WTC11 (cell line): ENCODE data around the gene ARG2. TPM values are rescaled to one million over a fixed set of nuclear protein-coding genes. Genes with fewer than 3 reads are reported as not detected.

Experiments
- ATAC-seq: fragments of 200-7000 bp; cut with Tn5 transposase; 2 replicates; pipeline ENCODE4 v1.10.0; 2021; ENCODE audit warnings: mild to moderate bottlenecking, moderate library complexity
- CTCF ChIA-PET: fragments of 300-600 bp; sonication (Branson Sonifier 250); formaldehyde crosslinking; loops from one replicate; lab custom pipeline; 2021; ENCODE audit warnings: antibody characterized with exemption; lab: Charles Lee
- POLR2A ChIA-PET: fragments of 350-600 bp; sonication (Branson Sonifier 250); formaldehyde crosslinking; loops from one replicate; lab custom pipeline; 2021; ENCODE audit warnings: antibody characterized with exemption; lab: Charles Lee
- DNase-seq: peaks from one replicate; pipeline ENCODE4 v3.0.0; 2021; ENCODE audit warnings: low spot score
- H3K27ac Mint-ChIP-seq: 2 replicates; pipeline ENCODE4 v1.8.0; 2021; ENCODE audit warnings: mixed read lengths
- H3K27me3 Mint-ChIP-seq: 2 replicates; pipeline ENCODE4 v1.8.0; 2021; ENCODE audit warnings: low read depth, mild to moderate bottlenecking, moderate library complexity, mixed read lengths
- H3K36me3 Mint-ChIP-seq: 2 replicates; pipeline ENCODE4 v1.8.0; 2021; ENCODE audit warnings: mixed read lengths
- H3K4me1 Mint-ChIP-seq: 2 replicates; pipeline ENCODE4 v1.8.0; 2022; ENCODE audit warnings: mixed read lengths
- H3K4me3 Mint-ChIP-seq: 2 replicates; pipeline ENCODE4 v1.8.0; 2021; ENCODE audit warnings: mild to moderate bottlenecking, moderate library complexity, mixed read lengths
- H3K9me3 Mint-ChIP-seq: 2 replicates; pipeline ENCODE4 v1.8.0; 2021; ENCODE audit warnings: mixed read lengths
- ELF4 ChIP-seq: sonication (generic); formaldehyde crosslinking; IDR thresholded peaks from 2 replicates; pipeline ENCODE4 v1.8.1; 2022; ENCODE audit warnings: low read depth, mild to moderate bottlenecking, moderate library complexity, missing genetic modification reagents
- EMX1 ChIP-seq: fragments of 250-450 bp; sonication (Bioruptor Pico); IDR thresholded peaks from 2 replicates; pipeline ENCODE4 v1.8.0; 2021; ENCODE audit warnings: mild to moderate bottlenecking
- OVOL2 ChIP-seq: fragments of 250-450 bp; sonication (Bioruptor Pico); IDR thresholded peaks from 2 replicates; pipeline ENCODE4 v1.9.0; 2021; ENCODE audit warnings: mild to moderate bottlenecking, borderline replicate concordance
- PRDM15 ChIP-seq: sonication (generic); formaldehyde crosslinking; IDR thresholded peaks from 2 replicates; pipeline ENCODE4 v1.8.0; 2022; ENCODE audit warnings: missing genetic modification reagents
- SP1 ChIP-seq: sonication (generic); formaldehyde crosslinking; conservative IDR thresholded peaks from 2 replicates; pipeline ENCODE4 v1.8.1; 2022; ENCODE audit warnings: missing genetic modification reagents
- ZNF512 ChIP-seq: sonication (generic); formaldehyde crosslinking; IDR thresholded peaks from 2 replicates; pipeline ENCODE4 v1.8.1; 2022; ENCODE audit warnings: missing genetic modification reagents, borderline replicate concordance
- total RNA-seq: library from RNA; stranded (reverse); gene quantifications from 3 replicates; pipeline ENCODE4 v1.2.3, GENCODE V29; 2021
- TF ChIP-seq, protein P1 (sequence below): sonication (generic); formaldehyde crosslinking; IDR thresholded peaks from 2 replicates; pipeline ENCODE4 v1.8.0; 2022; ENCODE audit warnings: mild to moderate bottlenecking, missing genetic modification reagents
- TF ChIP-seq, protein P2 (sequence below): sonication (generic); formaldehyde crosslinking; IDR thresholded peaks from 2 replicates; pipeline ENCODE4 v1.8.0; 2022; ENCODE audit warnings: mild to moderate bottlenecking, missing genetic modification reagents
- TF ChIP-seq, protein P3 (sequence below): sonication (generic); formaldehyde crosslinking; IDR thresholded peaks from 2 replicates; pipeline ENCODE4 v1.8.1; 2022; ENCODE audit warnings: low read depth, mild to moderate bottlenecking, moderate library complexity, missing genetic modification reagents, borderline replicate concordance
- TF ChIP-seq, protein P4 (sequence below): sonication (generic); formaldehyde crosslinking; conservative IDR thresholded peaks from 2 replicates; pipeline ENCODE4 v1.8.1; 2023; ENCODE audit warnings: mild to moderate bottlenecking, low read depth, missing genetic modification reagents, moderate library complexity
- TF ChIP-seq, protein P5 (sequence below): sonication (generic); formaldehyde crosslinking; IDR thresholded peaks from 2 replicates; pipeline ENCODE4 v1.8.1; 2022; ENCODE audit warnings: mild to moderate bottlenecking, moderate library complexity, missing genetic modification reagents
- TF ChIP-seq, protein P6 (sequence below): fragments of 250-450 bp; sonication (Bioruptor Pico); IDR thresholded peaks from 2 replicates; pipeline ENCODE4 v1.9.0; 2021; ENCODE audit warnings: mild to moderate bottlenecking
- TF ChIP-seq, protein P7 (sequence below): sonication (generic); formaldehyde crosslinking; IDR thresholded peaks from 2 replicates; pipeline ENCODE4 v1.8.0; 2022; ENCODE audit warnings: mild to moderate bottlenecking, missing genetic modification reagents

The ARG2 gene
- total RNA-seq, 1 experiment from 2014 or later, result 29.8 TPM

GRCh38 chr14:67586369-67586768, 33.4 kb upstream of the ARG2 start:
- ATAC-seq (no peak), DNase-seq (no peak)
- POLR2A ChIA-PET, result interaction anchor here (1.2 kb wide), 1 partner anchor 109 kb away, joined by 3 read pairs; the partner anchor contains the start of gene RDH11
- Mint-ChIP-seq H3K27ac (no peak overlapping the region), H3K4me1 (no peaks in the 10 kb centered on the region), H3K4me3 (no peak overlapping the region), H3K27me3 (no peaks in the 10 kb centered on the region), H3K9me3 (no peaks in the 10 kb centered on the region), H3K36me3 (peaks cover 23% of the 10 kb centered on the region)
- CTCF ChIA-PET, result interaction anchor here (1.0 to 6.2 kb wide), 6 partner anchors 13 to 118 kb away, joined by 3 to 75 read pairs (median 14); partner anchors contain the start of gene PIGH
- TF ChIP-seq, protein P1, sequence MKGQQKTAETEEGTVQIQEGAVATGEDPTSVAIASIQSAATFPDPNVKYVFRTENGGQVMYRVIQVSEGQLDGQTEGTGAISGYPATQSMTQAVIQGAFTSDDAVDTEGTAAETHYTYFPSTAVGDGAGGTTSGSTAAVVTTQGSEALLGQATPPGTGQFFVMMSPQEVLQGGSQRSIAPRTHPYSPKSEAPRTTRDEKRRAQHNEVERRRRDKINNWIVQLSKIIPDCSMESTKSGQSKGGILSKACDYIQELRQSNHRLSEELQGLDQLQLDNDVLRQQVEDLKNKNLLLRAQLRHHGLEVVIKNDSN (CRISPR knock-in tag), result no peak
- TF ChIP-seq, protein P2, sequence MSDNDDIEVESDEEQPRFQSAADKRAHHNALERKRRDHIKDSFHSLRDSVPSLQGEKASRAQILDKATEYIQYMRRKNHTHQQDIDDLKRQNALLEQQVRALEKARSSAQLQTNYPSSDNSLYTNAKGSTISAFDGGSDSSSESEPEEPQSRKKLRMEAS (CRISPR knock-in tag), result no peak
- no peak for TF ChIP-seq EMX1 (CRISPR knock-in tag)
- no peak for TF ChIP-seq SP1 (CRISPR knock-in tag)
- TF ChIP-seq, protein P3, sequence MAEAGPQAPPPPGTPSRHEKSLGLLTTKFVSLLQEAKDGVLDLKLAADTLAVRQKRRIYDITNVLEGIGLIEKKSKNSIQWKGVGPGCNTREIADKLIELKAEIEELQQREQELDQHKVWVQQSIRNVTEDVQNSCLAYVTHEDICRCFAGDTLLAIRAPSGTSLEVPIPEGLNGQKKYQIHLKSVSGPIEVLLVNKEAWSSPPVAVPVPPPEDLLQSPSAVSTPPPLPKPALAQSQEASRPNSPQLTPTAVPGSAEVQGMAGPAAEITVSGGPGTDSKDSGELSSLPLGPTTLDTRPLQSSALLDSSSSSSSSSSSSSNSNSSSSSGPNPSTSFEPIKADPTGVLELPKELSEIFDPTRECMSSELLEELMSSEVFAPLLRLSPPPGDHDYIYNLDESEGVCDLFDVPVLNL (CRISPR knock-in tag), result no peak
- TF ChIP-seq, protein P4, sequence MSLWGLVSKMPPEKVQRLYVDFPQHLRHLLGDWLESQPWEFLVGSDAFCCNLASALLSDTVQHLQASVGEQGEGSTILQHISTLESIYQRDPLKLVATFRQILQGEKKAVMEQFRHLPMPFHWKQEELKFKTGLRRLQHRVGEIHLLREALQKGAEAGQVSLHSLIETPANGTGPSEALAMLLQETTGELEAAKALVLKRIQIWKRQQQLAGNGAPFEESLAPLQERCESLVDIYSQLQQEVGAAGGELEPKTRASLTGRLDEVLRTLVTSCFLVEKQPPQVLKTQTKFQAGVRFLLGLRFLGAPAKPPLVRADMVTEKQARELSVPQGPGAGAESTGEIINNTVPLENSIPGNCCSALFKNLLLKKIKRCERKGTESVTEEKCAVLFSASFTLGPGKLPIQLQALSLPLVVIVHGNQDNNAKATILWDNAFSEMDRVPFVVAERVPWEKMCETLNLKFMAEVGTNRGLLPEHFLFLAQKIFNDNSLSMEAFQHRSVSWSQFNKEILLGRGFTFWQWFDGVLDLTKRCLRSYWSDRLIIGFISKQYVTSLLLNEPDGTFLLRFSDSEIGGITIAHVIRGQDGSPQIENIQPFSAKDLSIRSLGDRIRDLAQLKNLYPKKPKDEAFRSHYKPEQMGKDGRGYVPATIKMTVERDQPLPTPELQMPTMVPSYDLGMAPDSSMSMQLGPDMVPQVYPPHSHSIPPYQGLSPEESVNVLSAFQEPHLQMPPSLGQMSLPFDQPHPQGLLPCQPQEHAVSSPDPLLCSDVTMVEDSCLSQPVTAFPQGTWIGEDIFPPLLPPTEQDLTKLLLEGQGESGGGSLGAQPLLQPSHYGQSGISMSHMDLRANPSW, result no peak
- no peak for TF ChIP-seq ZNF512 (CRISPR knock-in tag)
- no peak for TF ChIP-seq OVOL2 (CRISPR knock-in tag)
- TF ChIP-seq, protein P5, sequence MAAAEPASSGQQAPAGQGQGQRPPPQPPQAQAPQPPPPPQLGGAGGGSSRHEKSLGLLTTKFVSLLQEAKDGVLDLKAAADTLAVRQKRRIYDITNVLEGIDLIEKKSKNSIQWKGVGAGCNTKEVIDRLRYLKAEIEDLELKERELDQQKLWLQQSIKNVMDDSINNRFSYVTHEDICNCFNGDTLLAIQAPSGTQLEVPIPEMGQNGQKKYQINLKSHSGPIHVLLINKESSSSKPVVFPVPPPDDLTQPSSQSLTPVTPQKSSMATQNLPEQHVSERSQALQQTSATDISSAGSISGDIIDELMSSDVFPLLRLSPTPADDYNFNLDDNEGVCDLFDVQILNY (CRISPR knock-in tag), result no peak
- TF ChIP-seq, protein P6, sequence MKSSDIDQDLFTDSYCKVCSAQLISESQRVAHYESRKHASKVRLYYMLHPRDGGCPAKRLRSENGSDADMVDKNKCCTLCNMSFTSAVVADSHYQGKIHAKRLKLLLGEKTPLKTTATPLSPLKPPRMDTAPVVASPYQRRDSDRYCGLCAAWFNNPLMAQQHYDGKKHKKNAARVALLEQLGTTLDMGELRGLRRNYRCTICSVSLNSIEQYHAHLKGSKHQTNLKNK (CRISPR knock-in tag), result no peak
- TF ChIP-seq, protein P7, sequence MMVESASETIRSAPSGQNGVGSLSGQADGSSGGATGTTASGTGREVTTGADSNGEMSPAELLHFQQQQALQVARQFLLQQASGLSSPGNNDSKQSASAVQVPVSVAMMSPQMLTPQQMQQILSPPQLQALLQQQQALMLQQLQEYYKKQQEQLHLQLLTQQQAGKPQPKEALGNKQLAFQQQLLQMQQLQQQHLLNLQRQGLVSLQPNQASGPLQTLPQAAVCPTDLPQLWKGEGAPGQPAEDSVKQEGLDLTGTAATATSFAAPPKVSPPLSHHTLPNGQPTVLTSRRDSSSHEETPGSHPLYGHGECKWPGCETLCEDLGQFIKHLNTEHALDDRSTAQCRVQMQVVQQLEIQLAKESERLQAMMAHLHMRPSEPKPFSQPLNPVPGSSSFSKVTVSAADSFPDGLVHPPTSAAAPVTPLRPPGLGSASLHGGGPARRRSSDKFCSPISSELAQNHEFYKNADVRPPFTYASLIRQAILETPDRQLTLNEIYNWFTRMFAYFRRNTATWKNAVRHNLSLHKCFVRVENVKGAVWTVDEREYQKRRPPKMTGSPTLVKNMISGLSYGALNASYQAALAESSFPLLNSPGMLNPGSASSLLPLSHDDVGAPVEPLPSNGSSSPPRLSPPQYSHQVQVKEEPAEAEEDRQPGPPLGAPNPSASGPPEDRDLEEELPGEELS (CRISPR knock-in tag), result no peak
- TF ChIP-seq PRDM15 (CRISPR knock-in tag), result no peak
- no peak for TF ChIP-seq ELF4 (CRISPR knock-in tag)
